Measurements from ENCODE around the gene PRMT2.
A peak's percentile ranks its signal among the peaks of the same experiment; 100 is the strongest.

Gene PRMT2

DNA sequence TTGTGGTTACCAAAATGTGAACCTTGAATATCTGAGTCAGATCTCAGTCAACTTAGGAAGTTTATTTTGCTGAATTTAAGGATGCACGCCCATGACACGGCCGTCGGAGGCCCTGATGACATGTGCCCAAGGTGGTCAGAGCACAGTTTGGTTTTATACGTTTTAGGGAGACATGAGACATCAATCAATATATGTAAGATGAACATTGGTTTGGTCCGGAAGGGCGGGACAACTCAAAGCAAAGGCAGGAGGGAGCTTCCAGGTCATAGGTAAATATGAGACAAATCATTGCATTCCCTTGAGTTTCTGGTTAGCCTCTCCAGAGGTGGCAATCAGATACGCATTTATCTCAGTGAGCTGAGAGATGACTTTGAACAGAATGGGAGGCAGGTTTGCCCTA is 1.0 kb upstream of the PRMT2 start:
- H3K27ac ChIP-seq (replicated peaks), result peak overlapping the region; percentile 99
- TF ChIP-seq, protein P1, sequence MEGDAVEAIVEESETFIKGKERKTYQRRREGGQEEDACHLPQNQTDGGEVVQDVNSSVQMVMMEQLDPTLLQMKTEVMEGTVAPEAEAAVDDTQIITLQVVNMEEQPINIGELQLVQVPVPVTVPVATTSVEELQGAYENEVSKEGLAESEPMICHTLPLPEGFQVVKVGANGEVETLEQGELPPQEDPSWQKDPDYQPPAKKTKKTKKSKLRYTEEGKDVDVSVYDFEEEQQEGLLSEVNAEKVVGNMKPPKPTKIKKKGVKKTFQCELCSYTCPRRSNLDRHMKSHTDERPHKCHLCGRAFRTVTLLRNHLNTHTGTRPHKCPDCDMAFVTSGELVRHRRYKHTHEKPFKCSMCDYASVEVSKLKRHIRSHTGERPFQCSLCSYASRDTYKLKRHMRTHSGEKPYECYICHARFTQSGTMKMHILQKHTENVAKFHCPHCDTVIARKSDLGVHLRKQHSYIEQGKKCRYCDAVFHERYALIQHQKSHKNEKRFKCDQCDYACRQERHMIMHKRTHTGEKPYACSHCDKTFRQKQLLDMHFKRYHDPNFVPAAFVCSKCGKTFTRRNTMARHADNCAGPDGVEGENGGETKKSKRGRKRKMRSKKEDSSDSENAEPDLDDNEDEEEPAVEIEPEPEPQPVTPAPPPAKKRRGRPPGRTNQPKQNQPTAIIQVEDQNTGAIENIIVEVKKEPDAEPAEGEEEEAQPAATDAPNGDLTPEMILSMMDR (IDR thresholded peaks at IDR 0.05; ENCODE audit: insufficient read depth, low read length), result no peak
- TF ChIP-seq REST (IDR thresholded peaks at IDR 0.05; ENCODE audit: insufficient replicate concordance, low read depth), result no peak
- no peak for DNase-seq (ENCODE audit: low read depth in 1 of 2, low spot score in 1 of 2)
- H3K27me3 ChIP-seq (ENCODE audit: insufficient read depth, poor library complexity, severe bottlenecking), result no peaks in the 10 kb centered on the region
- no peak overlapping the region for H3K4me3 ChIP-seq (replicated peaks; ENCODE audit: insufficient read depth, low read length)

GRCh38 chr21:46634966-46635323 is 529 bp upstream of the PRMT2 start:
- peak; percentile 71 to 83 for DNase-seq (ENCODE audit: low read depth in 1 of 2, low spot score in 1 of 2)
- Histone ChIP-seq H3K27ac (replicated peaks) (peak overlapping the region; percentile 99), H3K27me3 (ENCODE audit: insufficient read depth, poor library complexity, severe bottlenecking) (no peaks in the 10 kb centered on the region), H3K4me3 (replicated peaks; ENCODE audit: insufficient read depth, low read length) (peak overlapping the region; percentile 92)
- TF ChIP-seq POLR2AphosphoS5 (IDR thresholded peaks at IDR 0.05; ENCODE audit: low read depth) (no peak; the same call in 1 of the 2 replicates), SPI1 (IDR thresholded peaks at IDR 0.05; ENCODE audit: borderline replicate concordance, low read depth) (peak; percentile 77; the same call in 1 of the 2 replicates), REST (IDR thresholded peaks at IDR 0.05; ENCODE audit: insufficient replicate concordance, low read depth) (peak; percentile 66)
- TF ChIP-seq, protein P1 (IDR thresholded peaks at IDR 0.05; ENCODE audit: insufficient read depth, low read length), result no peak

DNA sequence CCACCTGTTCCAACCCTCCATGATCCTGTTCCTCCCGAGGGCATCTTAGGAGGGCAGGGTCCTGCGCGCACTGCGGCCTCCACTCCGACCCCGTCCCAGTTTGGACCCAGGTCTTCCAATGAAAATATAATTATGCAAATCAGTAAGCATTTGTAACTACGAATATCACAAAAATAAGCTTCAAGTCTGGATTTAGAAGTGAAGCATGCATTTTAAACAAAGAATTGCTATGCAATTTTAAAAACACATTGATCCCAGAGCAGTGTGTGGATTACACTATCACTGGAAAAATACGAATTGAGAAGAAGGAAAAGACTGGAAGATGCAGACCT is 673 bp downstream of the PRMT2 start:
- H3K27me3 ChIP-seq (ENCODE audit: insufficient read depth, poor library complexity, severe bottlenecking), result no peaks in the 10 kb centered on the region
- H3K27ac ChIP-seq (replicated peaks), result peak overlapping the region; percentile 99
- no peak for DNase-seq (ENCODE audit: low read depth in 1 of 2, low spot score in 1 of 2)
- TF ChIP-seq GABPA (IDR thresholded peaks at IDR 0.05; ENCODE audit: low read depth), result no peak
- TF ChIP-seq SPI1 (IDR thresholded peaks at IDR 0.05; ENCODE audit: borderline replicate concordance, low read depth), result no peak
- TF ChIP-seq REST (IDR thresholded peaks at IDR 0.05; ENCODE audit: insufficient replicate concordance, low read depth), result no peak
- no peak for TF ChIP-seq POLR2AphosphoS5 (IDR thresholded peaks at IDR 0.05; ENCODE audit: low read depth)
- TF ChIP-seq, protein P1 (IDR thresholded peaks at IDR 0.05; ENCODE audit: insufficient read depth, low read length), result no peak
- H3K4me3 ChIP-seq (replicated peaks; ENCODE audit: insufficient read depth, low read length), result peak overlapping the region; percentile 92
